HG03442 (cell line): ENCODE data around the gene SUGP1.

Experiments used
- ATAC-seq: cut with Tn5 transposase; IDR thresholded peaks from one replicate; pipeline ENCODE4 v1.9.1; 2021; ENCODE audit warnings: mild to moderate bottlenecking, moderate library complexity; ENCODE audit not compliant: unreplicated experiment

Gene SUGP1

GRCh38 chr19:19304186-19304965 lies 15.9 kb downstream of the SUGP1 start:
- no peak for ATAC-seq

GRCh38 chr19:19303411-19303810 lies 16.9 kb downstream of the SUGP1 start:
- ATAC-seq = no peak

- no peak for ATAC-seq
Measured at GRCh38 chr19:19300613-19301012, 19.7 kb downstream of the SUGP1 start.

GRCh38 chr19:19297759-19298158 lies 22.6 kb downstream of the SUGP1 start:
- no peak for ATAC-seq

GRCh38 chr19:19296953-19297689 lies 23.2 kb downstream of the SUGP1 start:
- ATAC-seq = no peak

- ATAC-seq = no peak
Measured at GRCh38 chr19:19294914-19295313, 25.4 kb downstream of the SUGP1 start.

GRCh38 chr19:19292607-19293006 lies 27.7 kb downstream of the SUGP1 start:
- ATAC-seq = no peak

- no peak for ATAC-seq
Measured at GRCh38 chr19:19285686-19286085, 34.6 kb downstream of the SUGP1 start.

GRCh38 chr19:19280561-19280960 lies 39.7 kb downstream of the SUGP1 start:
- ATAC-seq = no peak

- ATAC-seq = no peak
Measured at GRCh38 chr19:19279853-19280252, 40.5 kb downstream of the SUGP1 start.

- ATAC-seq = no peak
Measured at GRCh38 chr19:19279062-19279612, 41.2 kb downstream of the SUGP1 start.

- no peak for ATAC-seq
Measured at GRCh38 chr19:19278315-19278714, 42.0 kb downstream of the SUGP1 start.

- no peak for ATAC-seq
Measured at GRCh38 chr19:19276851-19277250, 43.5 kb downstream of the SUGP1 start.

GRCh38 chr19:19276386-19276785 lies 43.9 kb downstream of the SUGP1 start:
- ATAC-seq = no peak

- no peak for ATAC-seq
Measured at GRCh38 chr19:19274716-19275565, 45.4 kb downstream of the SUGP1 start.

GRCh38 chr19:19274146-19274545 lies 46.2 kb downstream of the SUGP1 start:
- ATAC-seq = no peak

GRCh38 chr19:19271828-19272599 lies 48.3 kb downstream of the SUGP1 start:
- ATAC-seq = no peak

- ATAC-seq = no peak
Measured at GRCh38 chr19:19270749-19271571, 49.3 kb downstream of the SUGP1 start.

GRCh38 chr19:19269952-19270694 lies 50.2 kb downstream of the SUGP1 start:
- no peak for ATAC-seq
